Neural progenitor cell (in vitro differentiated cells): ENCODE data around the gene RFPL3. TPM values are rescaled to one million over a fixed set of nuclear protein-coding genes. Genes with fewer than 3 reads are reported as not detected.

Source experiments
- DNase-seq: peaks from one replicate; pipeline ENCODE4 v3.0.0-alpha.2; 2016; ENCODE audit warnings: low spot score
- H2AFZ ChIP-seq: fragments of 200-600 bp; sonication (generic); replicated peaks from 2 replicates; pipeline ENCODE4 v1.6.1; 2016; ENCODE audit warnings: antibody characterized with exemption
- H3F3A ChIP-seq: fragments of 200-600 bp; sonication (generic); 2 replicates; pipeline ENCODE4 v1.6.1; 2016; ENCODE audit warnings: antibody characterized with exemption, low read depth
- H3K27ac ChIP-seq: fragments of 200-600 bp; sonication (generic); 2 replicates; pipeline ENCODE4 v1.5.1; 2016; ENCODE audit warnings: mild to moderate bottlenecking
- H3K27me3 ChIP-seq: fragments of 200-600 bp; sonication (generic); 2 replicates; pipeline ENCODE4 v1.6.1; 2016; ENCODE audit warnings: mild to moderate bottlenecking, moderate library complexity
- H3K36me3 ChIP-seq: fragments of 200-600 bp; sonication (generic); 2 replicates; pipeline ENCODE4 v1.5.1; 2016
- H3K4me1 ChIP-seq: fragments of 200-600 bp; sonication (generic); 2 replicates; pipeline ENCODE4 v1.6.1; 2016; ENCODE audit warnings: mixed run types
- H3K4me2 ChIP-seq: fragments of 200-600 bp; sonication (generic); 2 replicates; pipeline ENCODE4 v1.6.1; 2016
- H3K4me3 ChIP-seq: fragments of 200-600 bp; sonication (generic); 2 replicates; pipeline ENCODE4 v1.5.1; 2016
- H3K79me2 ChIP-seq: fragments of 200-600 bp; sonication (generic); 2 replicates; pipeline ENCODE4 v1.6.1; 2016; ENCODE audit warnings: low read depth
- H3K9ac ChIP-seq: fragments of 200-600 bp; sonication (generic); 2 replicates; pipeline ENCODE4 v1.6.1; 2016
- H3K9me3 ChIP-seq: fragments of 200-600 bp; sonication (generic); 2 replicates; pipeline ENCODE4 v1.5.1; 2016; ENCODE audit warnings: low read depth
- H4K20me1 ChIP-seq: fragments of 200-600 bp; sonication (generic); 2 replicates; pipeline ENCODE4 v1.6.1; 2016; ENCODE audit warnings: low read depth
- H3K27ac Mint-ChIP-seq: 3 replicates; pipeline ENCODE4 v1.8.0; 2021; ENCODE audit warnings: mixed read lengths
- H3K27me3 Mint-ChIP-seq: 2 replicates; pipeline ENCODE4 v1.8.0; 2022; ENCODE audit warnings: low read depth, mild to moderate bottlenecking, inconsistent platforms, moderate library complexity, mixed read lengths; ENCODE audit not compliant: insufficient read depth
- H3K36me3 Mint-ChIP-seq: 3 replicates; pipeline ENCODE4 v1.8.0; 2021; ENCODE audit warnings: mixed read lengths
- H3K4me1 Mint-ChIP-seq: 3 replicates; pipeline ENCODE4 v1.8.0; 2021; ENCODE audit warnings: mixed read lengths
- H3K4me3 Mint-ChIP-seq: 3 replicates; pipeline ENCODE4 v1.8.0; 2021; ENCODE audit warnings: mild to moderate bottlenecking, moderate library complexity, mixed read lengths
- H3K9me3 Mint-ChIP-seq: 3 replicates; pipeline ENCODE4 v1.8.0; 2020; ENCODE audit warnings: mixed read lengths
- EZH2 ChIP-seq: fragments of 200-600 bp; sonication (generic); IDR thresholded peaks from 2 replicates; pipeline ENCODE4 v1.6.1; 2017; ENCODE audit warnings: antibody characterized with exemption, mild to moderate bottlenecking, moderate library complexity
- EZH2phosphoT487 ChIP-seq: fragments of 200-600 bp; sonication (generic); IDR thresholded peaks from 2 replicates; pipeline ENCODE4 v1.6.1; 2017; ENCODE audit warnings: antibody characterized with exemption
- total RNA-seq: library from RNA; depleted of rRNA; stranded (reverse); fragments of >200 nt; gene quantifications from 2 replicates; pipeline ENCODE4 v1.2.3, GENCODE V29; 2015; ENCODE audit warnings: low replicate concordance
- TF ChIP-seq, protein P1 (sequence below): fragments of 200-600 bp; sonication (generic); IDR thresholded peaks from 2 replicates; pipeline ENCODE4 v1.5.1; 2017; ENCODE audit warnings: antibody characterized with exemption, mild to moderate bottlenecking

RFPL3 gene
- total RNA-seq, 1 donor from 2014 or later, result not detected

DNA sequence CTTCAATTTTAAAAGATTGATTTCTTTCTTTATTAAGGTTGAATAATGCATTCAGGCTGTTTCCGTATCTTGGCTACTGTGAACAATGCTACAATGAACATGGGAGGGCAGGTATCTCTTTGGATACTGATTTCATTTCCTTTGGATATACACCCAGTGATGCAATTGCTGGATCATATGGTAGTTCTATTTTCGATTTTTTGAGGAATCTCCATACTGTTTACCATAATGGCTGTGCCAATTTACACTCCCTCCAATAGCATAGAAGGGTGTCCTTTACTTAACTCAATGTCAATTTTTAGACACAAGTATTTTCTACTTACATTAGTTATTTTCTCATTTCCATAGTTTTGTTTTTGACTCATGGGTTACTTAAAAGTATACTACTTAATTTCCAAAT lies 46.4 kb downstream of the RFPL3 start:
- Histone ChIP-seq H3K36me3 (peaks cover 22% of the 10 kb centered on the region), H3K4me3 (no peak overlapping the region), H2AFZ (no peak overlapping the region), H3K4me1 (no peaks in the 10 kb centered on the region), H3K27ac (no peak overlapping the region), H3K79me2 (peaks cover 6% of the 10 kb centered on the region), H3K9ac (no peak overlapping the region), H3K9me3 (no peaks in the 10 kb centered on the region), H3K27me3 (no peaks in the 10 kb centered on the region), H3F3A (no peaks in the 10 kb centered on the region), H3K4me2 (no peak overlapping the region), H4K20me1 (peaks cover 4% of the 10 kb centered on the region)
- no peak for DNase-seq
- Mint-ChIP-seq H3K9me3 (no peaks in the 10 kb centered on the region), H3K36me3 (peaks cover 25% of the 10 kb centered on the region), H3K27ac (no peak overlapping the region), H3K4me1 (no peaks in the 10 kb centered on the region), H3K27me3 (no peaks in the 10 kb centered on the region), H3K4me3 (no peak overlapping the region)
- no peak for TF ChIP-seq EZH2
- TF ChIP-seq, protein P1, sequence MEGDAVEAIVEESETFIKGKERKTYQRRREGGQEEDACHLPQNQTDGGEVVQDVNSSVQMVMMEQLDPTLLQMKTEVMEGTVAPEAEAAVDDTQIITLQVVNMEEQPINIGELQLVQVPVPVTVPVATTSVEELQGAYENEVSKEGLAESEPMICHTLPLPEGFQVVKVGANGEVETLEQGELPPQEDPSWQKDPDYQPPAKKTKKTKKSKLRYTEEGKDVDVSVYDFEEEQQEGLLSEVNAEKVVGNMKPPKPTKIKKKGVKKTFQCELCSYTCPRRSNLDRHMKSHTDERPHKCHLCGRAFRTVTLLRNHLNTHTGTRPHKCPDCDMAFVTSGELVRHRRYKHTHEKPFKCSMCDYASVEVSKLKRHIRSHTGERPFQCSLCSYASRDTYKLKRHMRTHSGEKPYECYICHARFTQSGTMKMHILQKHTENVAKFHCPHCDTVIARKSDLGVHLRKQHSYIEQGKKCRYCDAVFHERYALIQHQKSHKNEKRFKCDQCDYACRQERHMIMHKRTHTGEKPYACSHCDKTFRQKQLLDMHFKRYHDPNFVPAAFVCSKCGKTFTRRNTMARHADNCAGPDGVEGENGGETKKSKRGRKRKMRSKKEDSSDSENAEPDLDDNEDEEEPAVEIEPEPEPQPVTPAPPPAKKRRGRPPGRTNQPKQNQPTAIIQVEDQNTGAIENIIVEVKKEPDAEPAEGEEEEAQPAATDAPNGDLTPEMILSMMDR, result no peak
- no peak for TF ChIP-seq EZH2phosphoT487

DNA sequence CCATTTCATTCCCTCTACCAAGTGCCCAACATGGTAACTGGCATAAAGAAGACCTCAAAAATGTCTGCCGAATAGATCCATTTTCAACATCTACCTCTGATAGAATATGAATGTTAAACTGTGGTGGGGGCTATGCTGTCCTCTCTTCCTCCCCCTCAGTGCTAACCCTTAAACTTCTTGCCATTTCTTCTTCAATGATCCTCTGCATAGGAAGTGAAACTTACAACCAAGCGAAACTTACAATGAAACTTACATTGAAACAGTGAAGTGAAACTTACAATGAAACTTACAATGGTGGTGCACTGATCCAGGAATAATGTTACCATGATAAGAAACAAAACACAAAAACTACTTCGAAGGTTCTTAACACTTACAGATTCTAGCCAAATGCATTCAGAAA lies 49.6 kb downstream of the RFPL3 start:
- Mint-ChIP-seq H3K9me3 (no peaks in the 10 kb centered on the region), H3K27me3 (peaks cover 3% of the 10 kb centered on the region), H3K4me1 (peaks cover 18% of the 10 kb centered on the region), H3K4me3 (no peak overlapping the region), H3K36me3 (peaks cover 22% of the 10 kb centered on the region), H3K27ac (no peak overlapping the region)
- no peak overlapping the region for H3K4me2 ChIP-seq
- no peak for TF ChIP-seq EZH2
- TF ChIP-seq, protein P1, result no peak
- TF ChIP-seq EZH2phosphoT487, result no peak
- no peak overlapping the region for H3K27ac ChIP-seq
- no peaks in the 10 kb centered on the region for H3K9me3 ChIP-seq
- no peak overlapping the region for H2AFZ ChIP-seq
- no peaks in the 10 kb centered on the region for H3K27me3 ChIP-seq
- DNase-seq, result no peak
- peaks cover 30% of the 10 kb centered on the region for H4K20me1 ChIP-seq
- peaks cover 20% of the 10 kb centered on the region for H3K36me3 ChIP-seq
- H3F3A ChIP-seq, result no peaks in the 10 kb centered on the region
- peaks cover 7% of the 10 kb centered on the region for H3K4me1 ChIP-seq
- no peak overlapping the region for H3K4me3 ChIP-seq
- H3K9ac ChIP-seq, result no peak overlapping the region
- H3K79me2 ChIP-seq, result peaks cover 34% of the 10 kb centered on the region

DNA sequence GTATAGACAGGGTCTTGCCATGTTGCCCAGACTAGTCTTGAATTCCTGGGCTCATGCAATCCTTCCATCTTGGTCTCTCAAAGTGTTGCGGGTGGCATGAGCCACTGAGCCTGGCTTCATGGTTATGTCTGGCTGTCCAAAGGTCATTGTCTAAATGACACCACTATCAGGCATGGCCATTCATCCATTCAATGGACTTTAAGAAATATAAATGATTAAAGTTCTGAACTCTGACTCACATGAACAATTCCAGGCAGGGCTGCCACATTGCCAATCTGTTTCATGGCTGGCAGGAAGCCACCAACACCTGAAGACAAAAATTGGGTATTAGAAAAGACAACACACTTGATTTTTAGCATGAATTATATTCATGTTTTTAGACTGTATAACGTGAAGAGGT lies 50.3 kb downstream of the RFPL3 start:
- Mint-ChIP-seq H3K4me1 (peaks cover 23% of the 10 kb centered on the region), H3K27ac (no peak overlapping the region), H3K9me3 (no peaks in the 10 kb centered on the region), H3K36me3 (peaks cover 22% of the 10 kb centered on the region), H3K27me3 (peaks cover 3% of the 10 kb centered on the region), H3K4me3 (no peak overlapping the region)
- DNase-seq, result no peak
- Histone ChIP-seq H3F3A (no peaks in the 10 kb centered on the region), H3K4me2 (no peak overlapping the region), H3K4me3 (no peak overlapping the region), H3K27ac (no peak overlapping the region), H3K9ac (no peak overlapping the region), H3K9me3 (no peaks in the 10 kb centered on the region), H2AFZ (no peak overlapping the region), H3K4me1 (peaks cover 7% of the 10 kb centered on the region), H3K27me3 (no peaks in the 10 kb centered on the region), H3K36me3 (peaks cover 20% of the 10 kb centered on the region), H4K20me1 (peaks cover 30% of the 10 kb centered on the region), H3K79me2 (peaks cover 34% of the 10 kb centered on the region)
- no peak for TF ChIP-seq EZH2
- TF ChIP-seq EZH2phosphoT487, result no peak
- TF ChIP-seq, protein P1, result no peak
